HG02943 (cell line): ENCODE measurements around the gene PIM3.
"Not testable (repeated sequence)": the region's sequence is repeated elsewhere in the genome, so short reads cannot be mapped to it uniquely, and the experiment has no call there.

Source experiments
- ATAC-seq: cut with Tn5 transposase; IDR thresholded peaks from one replicate; pipeline ENCODE4 v1.9.1; 2021; ENCODE audit warnings: mild to moderate bottlenecking, low read depth, moderate library complexity; ENCODE audit not compliant: unreplicated experiment

Gene PIM3

DNA sequence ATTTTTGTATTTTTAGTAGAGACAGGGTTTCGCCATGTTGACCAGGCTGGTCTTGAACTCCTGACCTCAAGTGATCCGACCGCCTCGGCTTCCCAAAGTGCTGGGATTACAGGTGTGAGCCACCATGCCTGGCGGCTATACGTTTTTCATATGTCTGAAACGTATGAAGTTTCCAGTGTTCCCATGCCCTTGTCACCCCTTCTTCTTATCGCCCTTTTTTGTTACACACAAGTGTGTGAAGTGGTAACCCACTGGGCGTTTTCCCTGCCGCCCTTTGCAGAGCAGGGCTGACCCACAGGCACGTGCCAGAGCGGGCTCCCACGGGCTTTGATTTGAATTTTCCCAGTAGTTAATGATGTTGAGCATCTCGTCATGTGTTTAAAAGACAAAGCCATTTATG lies 17.0 kb downstream of the PIM3 start:
- ATAC-seq, result no peak

DNA sequence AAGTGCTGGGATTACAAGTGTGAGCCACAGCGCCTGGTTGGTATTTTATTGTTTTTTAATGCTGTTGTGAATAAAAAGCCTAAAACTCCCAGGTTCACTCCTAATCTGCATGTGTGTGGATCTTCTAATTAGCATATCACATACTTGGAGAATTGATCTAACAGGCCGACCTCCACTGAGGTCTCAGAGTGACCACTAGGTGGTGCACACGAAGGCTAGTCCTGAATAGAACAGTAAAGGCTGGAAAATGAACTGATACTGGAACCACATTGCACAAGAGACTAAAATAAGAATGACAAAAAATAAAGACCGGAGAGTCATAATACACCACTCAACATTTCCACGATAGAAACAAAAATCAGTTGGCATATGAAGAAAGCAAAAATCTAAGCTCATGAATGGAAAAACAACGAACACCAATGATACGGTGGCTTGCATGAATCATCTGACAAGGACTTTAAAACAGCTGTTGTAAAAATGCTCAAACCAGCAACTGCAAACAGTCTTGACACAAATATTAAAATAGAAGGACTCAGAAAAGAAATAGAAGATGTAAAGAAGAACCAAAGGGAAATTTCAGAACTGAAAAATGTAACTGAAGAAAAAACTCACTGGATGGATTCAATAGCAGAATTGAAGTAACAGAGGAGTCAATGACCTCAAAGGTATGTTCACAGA lies 19.2 kb downstream of the PIM3 start:
- no peak for ATAC-seq

DNA sequence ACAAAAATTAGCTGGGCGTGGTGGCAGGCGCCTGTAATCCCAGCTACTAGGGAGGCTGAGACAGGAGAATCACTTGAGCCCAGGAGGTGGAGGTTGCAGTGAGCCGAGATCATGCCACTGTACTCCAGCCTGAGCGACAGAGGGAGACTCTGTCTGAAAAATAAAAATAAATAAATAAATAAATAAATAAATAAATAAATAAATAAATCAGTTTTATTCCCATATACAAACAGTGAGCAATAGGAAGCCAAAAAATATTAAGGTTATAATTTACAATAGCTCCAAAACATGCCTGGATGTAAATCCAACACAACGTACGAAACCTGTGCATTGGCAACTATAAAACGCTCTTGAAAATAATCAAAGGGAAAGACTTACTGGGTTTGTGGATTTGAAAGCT lies 21.2 kb downstream of the PIM3 start:
- not testable (repeated sequence) for ATAC-seq

DNA sequence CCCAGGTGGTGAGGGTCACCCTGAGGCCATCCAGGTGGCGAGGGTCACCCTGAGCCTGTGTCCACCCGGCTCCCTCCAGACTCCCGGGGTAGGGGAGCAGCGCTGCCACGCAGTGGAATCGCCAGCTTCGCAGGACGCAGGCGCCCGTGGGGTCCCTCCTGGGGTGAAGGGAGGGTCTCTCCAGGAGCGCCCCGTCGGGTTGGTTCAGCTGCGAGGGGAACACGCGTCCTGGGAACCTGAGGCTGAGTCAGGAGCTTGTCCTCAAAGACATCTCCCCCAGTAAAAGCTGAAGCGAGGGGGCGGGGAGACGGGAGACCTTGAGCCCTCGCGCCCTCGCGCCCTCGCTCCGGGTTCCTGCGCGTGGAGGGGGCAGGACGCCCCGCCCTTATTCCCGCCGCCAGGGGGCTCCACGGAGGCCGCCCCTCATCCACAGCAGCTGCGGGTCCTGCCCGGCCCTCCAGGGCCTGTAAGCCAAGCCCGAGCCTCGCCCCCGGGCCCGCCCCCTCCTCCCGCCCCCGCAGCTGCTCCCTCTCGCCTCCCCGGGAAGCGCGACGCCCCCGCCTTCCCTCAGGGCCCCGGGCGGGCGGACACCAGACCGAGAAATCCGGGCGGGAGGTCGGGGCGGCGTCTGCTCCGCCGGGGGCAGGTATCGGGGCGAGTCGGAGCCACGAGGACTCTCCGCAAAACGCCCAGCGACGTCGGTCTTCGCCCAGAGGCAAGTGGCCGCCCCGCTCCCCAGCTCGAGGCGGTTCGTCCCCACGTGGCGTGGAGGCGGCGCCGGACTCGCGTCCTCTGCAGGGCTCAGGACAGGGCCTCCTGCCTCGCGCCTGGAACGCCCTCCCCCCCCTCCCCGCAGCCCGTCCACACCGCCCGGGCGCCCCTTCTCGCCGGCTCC lies 22.8 kb downstream of the PIM3 start:
- ATAC-seq, result no peak

DNA sequence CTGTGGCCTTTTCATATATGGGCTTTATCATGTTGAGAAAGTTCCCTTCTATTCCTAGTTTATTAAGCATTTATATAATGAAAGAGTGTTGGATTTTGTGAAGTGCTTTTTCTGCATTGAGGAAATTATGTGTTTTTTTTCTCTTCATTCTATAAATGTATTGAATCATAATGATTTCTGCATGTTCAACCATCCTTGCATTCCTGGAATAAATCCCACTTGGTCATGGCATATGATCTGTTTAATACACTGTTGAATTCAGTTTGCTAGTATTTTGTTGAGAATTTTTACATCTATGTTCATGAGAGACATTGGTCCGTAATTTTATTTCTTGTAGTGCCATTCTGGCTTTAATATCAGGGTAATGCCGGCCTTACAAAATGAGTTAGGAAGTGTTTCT lies 25.8 kb downstream of the PIM3 start:
- ATAC-seq, result no peak

DNA sequence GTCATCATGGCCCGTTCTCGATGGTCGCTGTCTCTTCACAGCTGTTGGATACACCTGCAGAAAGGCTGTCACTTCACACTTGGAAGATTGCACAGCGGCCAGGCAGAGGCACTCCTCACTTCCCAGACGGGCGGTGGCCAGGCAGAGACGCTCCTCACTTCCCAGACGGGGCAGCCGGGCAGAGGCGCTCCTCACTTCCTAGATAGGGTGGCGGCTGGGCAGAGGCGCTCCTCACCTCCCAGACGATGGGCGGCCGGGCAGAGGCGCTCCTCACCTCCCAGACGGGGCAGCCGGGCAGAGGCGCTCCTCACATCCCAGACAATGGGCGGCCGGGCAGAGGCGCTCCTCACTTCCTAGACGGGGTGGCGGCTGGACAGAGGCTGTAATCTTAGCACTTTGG lies 29.3 kb downstream of the PIM3 start:
- not testable (repeated sequence) for ATAC-seq

DNA sequence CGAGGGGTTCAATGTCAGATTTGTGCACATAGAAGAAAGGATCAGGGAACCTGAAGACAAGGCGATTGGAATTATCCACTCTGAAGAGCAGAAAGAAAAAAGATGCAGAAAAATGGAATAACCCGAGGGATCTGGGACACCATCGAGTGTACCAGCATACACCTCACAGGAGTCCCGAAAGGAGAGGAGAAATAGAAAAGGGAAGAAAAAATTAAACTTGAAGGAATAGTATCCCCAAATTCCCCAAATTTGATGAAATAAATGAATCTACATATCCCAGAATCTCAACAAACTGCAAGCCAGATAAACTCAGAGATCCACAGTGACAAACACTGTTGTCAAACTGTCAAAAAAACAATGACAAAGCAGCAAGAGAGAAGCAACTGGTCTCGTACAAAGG lies 30.6 kb downstream of the PIM3 start:
- ATAC-seq, result no peak

DNA sequence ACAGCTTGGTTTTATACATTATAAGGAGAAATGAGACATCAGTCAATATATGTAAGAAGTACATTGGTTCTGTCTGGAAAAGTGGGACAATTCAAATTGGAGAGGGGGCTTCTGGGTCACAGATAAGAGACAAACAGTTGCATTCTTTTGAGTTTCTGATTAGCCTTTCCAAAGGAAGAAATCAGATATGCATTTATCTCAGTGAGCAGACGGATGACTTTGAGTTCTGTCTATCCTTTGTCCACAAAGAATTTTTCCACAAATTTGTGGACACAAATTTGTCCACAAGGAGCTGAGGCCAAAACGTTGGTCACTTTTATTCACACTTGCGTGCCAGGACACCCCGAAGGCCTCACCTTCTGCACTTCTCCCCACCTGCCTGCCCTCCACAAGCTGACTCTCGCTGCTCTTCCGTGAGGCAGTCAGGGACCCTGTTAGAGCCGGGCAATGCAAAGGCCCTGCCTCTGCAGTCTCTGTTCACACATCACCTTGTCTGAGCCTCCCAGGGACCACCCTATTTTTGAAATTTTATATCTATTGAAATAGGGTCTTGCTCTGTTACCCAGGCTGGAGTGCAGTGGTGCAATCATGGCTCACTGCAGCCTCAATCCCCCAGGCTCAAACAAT lies 31.4 kb downstream of the PIM3 start:
- no peak for ATAC-seq

DNA sequence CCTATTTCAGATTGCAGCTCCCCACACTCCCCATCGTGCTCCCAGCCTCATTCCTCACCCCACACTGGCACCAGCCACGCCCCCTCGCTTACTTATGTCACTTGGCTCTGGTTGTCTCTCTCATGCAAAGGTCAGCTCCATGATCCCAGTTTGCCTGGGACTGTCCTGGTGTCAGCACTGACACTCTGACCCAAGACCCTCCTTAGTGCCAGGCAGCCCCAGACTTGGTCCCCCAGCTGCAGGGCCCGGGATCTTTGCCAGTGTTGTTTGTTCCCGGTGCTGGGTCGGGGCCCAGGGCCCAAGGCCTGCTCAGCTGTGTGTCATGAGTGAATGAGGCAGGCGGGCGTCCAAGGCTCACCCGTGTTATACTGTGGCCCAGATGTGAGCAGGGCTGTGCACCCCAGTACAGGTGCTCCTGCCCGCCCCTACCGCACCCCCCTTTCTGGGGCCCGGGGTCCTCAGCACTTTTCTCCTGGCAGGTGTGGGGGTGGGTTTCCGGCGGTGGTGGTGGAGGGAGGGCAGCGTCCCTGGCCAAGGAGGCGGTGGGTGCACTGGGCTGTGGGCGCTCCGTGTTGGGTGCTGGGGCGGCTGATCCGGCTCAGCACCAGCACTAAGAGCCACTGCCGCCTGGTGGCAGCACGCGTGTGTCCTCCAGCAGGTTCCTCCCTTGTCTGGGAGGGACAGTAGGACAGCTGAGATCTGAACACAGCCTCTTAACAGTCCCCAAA lies 32.5 kb downstream of the PIM3 start:
- ATAC-seq, result no peak

DNA sequence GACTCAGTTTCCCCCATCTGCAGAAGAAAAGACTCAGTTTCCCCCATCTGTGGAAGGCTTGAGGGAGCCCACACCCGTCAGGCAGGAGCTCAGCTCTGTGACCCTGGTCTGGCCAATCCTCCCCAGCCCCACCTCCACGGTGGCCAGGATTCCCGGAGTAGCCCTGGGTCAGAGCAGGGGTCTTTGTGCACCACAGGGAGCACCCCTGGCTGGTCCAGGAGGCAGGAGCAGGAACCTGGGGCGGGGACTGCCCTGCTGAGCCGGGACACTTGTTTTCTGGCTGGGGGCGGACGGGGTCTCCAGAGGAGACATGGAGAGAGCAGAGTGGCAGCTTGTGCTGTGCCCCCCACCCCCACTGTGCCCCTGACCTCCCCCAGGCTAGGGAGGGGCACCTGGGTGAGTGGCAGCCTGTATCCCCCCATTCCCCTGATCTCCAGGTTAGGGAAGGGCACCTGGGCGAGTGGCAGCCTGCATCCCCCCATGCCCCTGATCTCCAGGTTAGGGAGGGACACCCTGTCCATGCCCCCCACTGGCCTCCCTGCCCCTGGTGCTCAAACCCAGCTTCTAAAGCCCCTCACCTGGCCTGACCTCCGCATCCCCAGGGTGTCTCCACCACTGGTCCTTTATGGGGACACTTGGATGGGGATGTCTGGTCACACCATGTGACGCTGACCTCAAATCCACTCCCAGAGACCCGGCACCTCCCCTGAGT lies 33.2 kb downstream of the PIM3 start:
- ATAC-seq, result no peak

DNA sequence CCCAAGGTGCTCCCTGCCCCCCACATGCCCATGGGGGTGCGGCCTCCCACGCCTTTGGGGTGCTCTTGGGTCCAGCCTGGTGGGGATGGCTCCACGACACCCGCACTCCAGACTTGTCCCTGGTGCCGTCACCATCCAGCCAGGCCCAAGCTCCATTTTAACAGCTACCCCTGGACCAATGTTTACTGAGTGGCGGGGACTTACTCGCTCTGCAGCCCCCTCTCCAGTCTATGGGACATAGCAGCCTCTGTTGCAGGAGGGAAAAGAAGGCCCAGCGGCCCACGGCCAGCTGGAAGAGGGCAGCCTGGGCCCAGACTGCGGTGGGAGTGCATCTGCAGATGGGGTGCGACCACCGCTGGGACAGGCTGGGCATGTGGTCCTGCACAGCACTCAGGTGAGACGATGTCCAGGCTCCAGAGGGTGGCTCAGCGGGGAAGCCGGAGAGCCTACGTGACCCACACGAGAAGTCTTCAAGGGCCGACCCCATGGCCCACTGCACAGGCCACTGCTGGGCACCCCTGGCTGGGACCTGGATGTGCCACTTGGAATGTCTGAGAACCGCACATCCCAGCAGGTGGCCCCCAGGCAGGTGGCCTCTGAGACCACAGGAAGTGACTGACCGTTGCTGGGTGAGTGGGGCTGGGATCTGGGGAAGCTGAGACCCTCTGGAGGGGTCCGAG lies 33.9 kb downstream of the PIM3 start:
- ATAC-seq, result no peak

DNA sequence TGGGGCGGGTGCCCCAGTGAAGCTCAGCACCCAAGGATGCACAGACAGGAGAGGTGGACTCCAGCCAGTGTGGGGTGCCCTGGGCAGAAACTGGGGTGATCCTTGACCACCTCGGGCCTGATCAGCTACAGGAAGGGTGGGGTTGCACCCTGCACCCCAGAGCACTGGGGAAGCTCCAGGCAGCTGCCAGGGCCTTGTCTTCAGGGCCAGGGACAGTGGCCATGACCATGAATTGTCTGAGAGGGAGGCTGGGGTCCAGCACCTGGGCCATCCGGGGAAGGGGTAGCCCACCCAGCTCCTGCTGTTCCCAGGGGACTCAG lies 34.4 kb downstream of the PIM3 start:
- no peak for ATAC-seq

DNA sequence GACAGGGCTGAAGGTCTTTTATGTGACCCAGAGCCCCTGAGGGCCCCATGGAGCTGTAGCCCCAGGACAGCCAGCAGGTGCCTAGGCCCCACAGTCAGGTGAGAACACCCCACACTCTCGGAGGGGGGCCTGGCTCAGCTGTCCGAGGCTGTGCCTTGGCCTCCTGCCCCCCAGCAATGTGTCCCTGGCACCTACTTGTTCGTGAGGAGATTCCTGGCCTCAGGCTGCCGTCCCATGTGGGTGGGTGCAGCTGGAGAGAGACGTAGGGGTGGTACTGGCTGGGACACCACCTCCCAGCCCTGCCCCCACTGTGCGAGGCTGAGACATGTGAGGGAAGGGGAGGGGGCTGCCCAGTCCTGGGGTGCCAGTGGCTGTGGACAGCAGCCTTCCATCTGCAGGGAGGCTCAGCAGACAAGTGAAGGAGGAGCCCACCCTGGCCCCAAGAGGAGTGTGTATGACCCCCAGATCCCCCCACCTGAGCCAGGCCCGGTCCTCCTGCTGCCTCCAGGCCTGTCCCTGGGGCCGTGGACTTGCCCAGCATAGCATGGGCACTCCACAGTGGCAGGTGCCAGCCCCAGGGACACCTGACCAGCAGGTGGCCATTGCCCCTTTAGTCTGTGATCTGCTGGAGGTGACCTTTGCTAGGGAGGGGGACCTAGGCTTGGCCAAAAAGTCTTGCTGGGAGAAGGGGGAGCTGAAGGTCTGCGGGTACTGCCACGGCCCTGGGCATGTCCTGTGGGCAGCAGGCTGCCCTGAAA lies 35.0 kb downstream of the PIM3 start:
- no peak for ATAC-seq

DNA sequence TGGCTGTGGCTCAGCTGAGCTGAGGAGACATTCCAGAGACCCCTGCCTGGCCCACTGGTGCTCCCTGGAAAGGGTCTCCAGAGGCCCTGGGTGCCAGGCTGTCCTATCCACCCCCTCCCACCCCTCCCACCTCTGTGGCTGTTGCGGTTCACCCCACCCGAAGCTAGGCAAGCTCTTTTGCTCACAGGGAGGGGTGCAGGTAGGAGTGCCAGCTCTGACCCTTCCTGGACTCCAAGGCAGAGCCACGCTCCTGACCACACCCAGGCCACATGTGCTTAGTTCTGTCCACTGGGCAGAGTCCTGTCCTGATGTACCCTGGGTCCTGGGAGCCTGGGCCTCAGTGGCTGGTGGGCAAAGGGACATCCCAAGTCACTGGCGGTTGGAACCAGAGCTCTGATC lies 35.5 kb downstream of the PIM3 start:
- no peak for ATAC-seq

DNA sequence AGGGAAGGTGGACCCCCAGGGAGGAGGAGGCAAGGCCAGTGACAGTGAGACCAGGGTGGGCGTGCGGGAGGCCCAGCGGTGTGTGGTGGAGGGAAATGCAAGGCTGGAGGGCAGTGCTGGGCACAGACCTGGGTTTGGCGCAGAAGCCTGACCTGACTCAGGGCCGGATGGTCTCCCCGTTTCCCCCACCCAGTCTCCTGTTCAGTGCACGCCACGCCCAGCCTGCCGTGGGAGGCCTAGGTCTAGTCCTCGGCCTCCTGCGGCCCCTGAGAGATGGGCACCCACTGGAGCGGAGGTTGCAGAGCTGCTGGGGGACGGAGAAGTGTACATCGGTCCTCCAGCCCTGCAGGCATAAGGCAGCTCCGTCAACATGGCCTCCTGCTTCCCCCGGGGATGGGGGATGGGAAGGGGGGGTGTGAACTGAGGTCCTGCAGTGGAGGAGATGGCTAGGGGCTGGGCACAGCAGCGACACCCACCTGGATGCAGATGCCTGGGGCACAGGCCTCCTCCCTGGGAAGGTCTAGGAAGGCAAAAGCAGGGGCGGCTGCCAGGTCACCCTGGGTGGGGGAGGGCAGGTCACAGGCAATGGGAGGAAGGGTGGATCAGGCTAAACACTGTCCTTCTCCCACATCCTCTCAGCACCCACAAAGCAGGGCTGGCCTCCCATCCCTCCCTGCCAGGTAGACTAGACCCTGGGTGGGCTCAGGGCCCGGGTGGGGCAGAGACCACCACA lies 36.1 kb downstream of the PIM3 start:
- ATAC-seq, result no peak

DNA sequence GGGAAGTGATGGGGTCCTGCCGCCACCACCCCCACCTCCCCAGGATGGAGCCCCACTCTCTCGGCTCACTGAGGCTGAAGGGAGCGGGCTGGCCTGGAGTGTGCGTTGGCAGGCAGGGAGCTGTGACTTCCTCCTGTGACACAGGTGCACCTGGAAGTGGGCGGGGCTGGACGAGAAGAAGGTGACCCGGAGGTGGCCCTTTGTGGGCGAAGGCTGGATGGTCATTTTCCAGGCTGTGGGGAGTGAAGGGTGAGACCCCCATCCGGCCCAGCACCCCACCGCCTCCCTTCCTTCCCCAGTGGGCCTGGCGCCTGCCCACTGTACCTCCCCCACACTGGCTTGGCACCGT lies 36.7 kb downstream of the PIM3 start:
- no peak for ATAC-seq

DNA sequence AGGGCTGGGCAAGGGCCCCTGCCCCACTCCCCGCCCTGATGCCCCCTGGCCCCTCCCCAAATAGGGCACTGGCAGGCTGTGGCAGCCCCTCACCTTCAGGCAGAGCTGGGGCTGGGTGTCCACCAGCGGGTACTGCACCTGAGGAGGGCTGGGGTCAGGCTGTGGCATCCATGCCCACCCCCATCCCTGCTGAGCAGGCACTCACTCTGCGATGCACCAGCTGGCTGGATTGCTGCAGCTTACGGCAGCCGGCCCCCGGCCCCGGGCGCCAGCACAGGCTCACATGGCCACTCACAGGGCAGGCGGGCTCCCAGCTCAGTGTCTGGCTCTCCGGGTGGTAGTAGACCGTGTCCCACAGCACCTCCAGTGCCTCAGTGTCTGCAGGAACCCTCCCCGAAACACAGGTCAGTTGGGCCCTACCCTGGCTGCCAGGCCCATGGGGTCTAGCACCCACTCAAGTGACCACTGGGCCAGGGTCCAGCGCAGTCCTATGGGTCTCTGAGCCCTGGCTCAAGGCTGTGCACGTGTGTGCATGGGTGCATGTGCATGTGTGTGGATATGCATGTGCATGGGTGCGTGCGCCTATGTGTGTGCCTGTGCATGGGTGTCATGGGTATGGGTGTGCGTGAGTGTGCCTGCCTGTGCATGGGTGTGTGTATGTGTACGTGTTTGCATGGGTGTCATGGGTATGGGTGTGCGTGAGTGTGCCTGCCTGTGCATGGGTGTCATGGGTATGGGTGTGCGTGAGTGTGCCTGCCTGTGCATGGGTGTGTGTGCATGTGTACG lies 37.6 kb downstream of the PIM3 start:
- no peak for ATAC-seq

DNA sequence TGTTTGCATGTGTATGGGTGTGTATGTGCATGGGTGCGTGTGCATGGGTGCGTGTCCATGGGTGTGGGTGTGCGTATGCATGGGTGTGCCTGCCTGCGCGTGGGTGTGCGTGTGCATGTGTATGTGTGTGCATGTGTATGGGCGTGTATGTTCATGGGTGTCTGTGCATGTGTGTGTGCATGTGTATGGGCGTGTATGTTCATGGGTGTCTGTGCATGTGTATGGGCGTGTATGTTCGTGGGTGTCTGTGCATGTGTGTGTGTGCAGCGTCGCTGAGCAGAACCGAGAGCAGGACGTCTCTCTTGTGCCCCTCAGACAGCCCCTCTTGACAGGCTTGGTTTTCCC lies 38.1 kb downstream of the PIM3 start:
- no peak for ATAC-seq
